HG03103 (cell line): ENCODE data around the gene SATB2.

Source experiments
- ATAC-seq: cut with Tn5 transposase; IDR thresholded peaks from one replicate; pipeline ENCODE4 v1.9.1; 2021; ENCODE audit warnings: low read depth; ENCODE audit not compliant: unreplicated experiment

SATB2 gene

GRCh38 chr2:199336546-199336945, 121.2 kb downstream of the SATB2 start:
- ATAC-seq: no peak

GRCh38 chr2:199335502-199335901, 122.2 kb downstream of the SATB2 start:
- no peak for ATAC-seq

GRCh38 chr2:199329466-199329865, 128.3 kb downstream of the SATB2 start:
- no peak for ATAC-seq

- ATAC-seq: no peak
Measured at GRCh38 chr2:199329031-199329430, 128.7 kb downstream of the SATB2 start.

GRCh38 chr2:199325881-199326280, 131.9 kb downstream of the SATB2 start:
- no peak for ATAC-seq

- no peak for ATAC-seq
Measured at GRCh38 chr2:199322151-199322550, 135.6 kb downstream of the SATB2 start.

- no peak for ATAC-seq
Measured at GRCh38 chr2:199317646-199318045, 140.1 kb downstream of the SATB2 start.

GRCh38 chr2:199316851-199317250, 140.9 kb downstream of the SATB2 start:
- no peak for ATAC-seq

- ATAC-seq: no peak
Measured at GRCh38 chr2:199315299-199316179, 142.2 kb downstream of the SATB2 start.

- no peak for ATAC-seq
Measured at GRCh38 chr2:199312931-199313330, 144.8 kb downstream of the SATB2 start.

- ATAC-seq: no peak
Measured at GRCh38 chr2:199310771-199311585, 146.8 kb downstream of the SATB2 start.

- no peak for ATAC-seq
Measured at GRCh38 chr2:199309973-199310372, 147.8 kb downstream of the SATB2 start.

GRCh38 chr2:199309411-199309810, 148.3 kb downstream of the SATB2 start:
- no peak for ATAC-seq

GRCh38 chr2:199308567-199308966, 149.2 kb downstream of the SATB2 start:
- no peak for ATAC-seq

GRCh38 chr2:199307461-199307860, 150.3 kb downstream of the SATB2 start:
- no peak for ATAC-seq

- ATAC-seq: no peak
Measured at GRCh38 chr2:199306116-199306515, 151.6 kb downstream of the SATB2 start.

GRCh38 chr2:199303728-199304177, 154.0 kb downstream of the SATB2 start:
- no peak for ATAC-seq

GRCh38 chr2:199302851-199303250, 154.9 kb downstream of the SATB2 start:
- no peak for ATAC-seq

GRCh38 chr2:199288424-199288823, 169.3 kb downstream of the SATB2 start:
- ATAC-seq: no peak

GRCh38 chr2:199282309-199282708, 175.4 kb downstream of the SATB2 start:
- no peak for ATAC-seq

- ATAC-seq: no peak
Measured at GRCh38 chr2:199279146-199279545, 178.6 kb downstream of the SATB2 start.
